Mucosa of descending colon (tissue), 3 donors: ENCODE results near the gene TEX51. TPM values are rescaled to one million over a fixed set of nuclear protein-coding genes. Genes with fewer than 3 reads are reported as not detected.

Experiments
- ATAC-seq: fragments of 200-7000 bp; cut with Tn5 transposase; one replicate; pipeline ENCODE4 v1.9.1; 2020; ENCODE audit warnings: mild to moderate bottlenecking, moderate library complexity
- DNase-seq, 3 donors: peaks; one replicate each; pipeline ENCODE4 v3.0.0-alpha.2; 2020
- H3K36me3 ChIP-seq: fragments of 200-600 bp; one replicate; pipeline ENCODE4 v1.8.0; 2021; ENCODE audit warnings: low read depth, mild to moderate bottlenecking
- H3K4me1 ChIP-seq: fragments of 200-600 bp; one replicate; pipeline ENCODE4 v1.8.0; 2021; ENCODE audit warnings: low read depth, mild to moderate bottlenecking
- H3K4me3 ChIP-seq: fragments of 200-600 bp; one replicate; pipeline ENCODE4 v1.8.0; 2021; ENCODE audit warnings: mild to moderate bottlenecking
- H3K9me3 ChIP-seq: fragments of 200-600 bp; one replicate; pipeline ENCODE4 v1.8.0; 2021; ENCODE audit warnings: mild to moderate bottlenecking
- intact Hi-C, 2 donors: fragments of 100-400 bp; cut with DNase I in 1 of 2; cut with micrococcal nuclease in 1 of 2; formaldehyde crosslinking; loops; one replicate each; pipeline versions ENCODE4 v1.11.0 to v1.11.1; 2022; cut with DNase I, micrococcal nuclease
- total RNA-seq, 3 donors: library from RNA; stranded (reverse); fragmentation: NEBNext Ultra II Directional in 2 of 3; extraction: Animal tissue kit (Norgen Biotek cat#: 25700) in 2 of 3; gene quantifications; one replicate each; pipeline versions ENCODE4 v1.2.1 to v1.2.4, GENCODE V29; 2021 to 2023
- TF ChIP-seq, protein P1 (sequence below): fragments of 200-600 bp; IDR thresholded peaks from one replicate; pipeline ENCODE4 v1.8.0; 2022; ENCODE audit warnings: antibody characterized with exemption, mild to moderate bottlenecking
- donor health status: DM: no; HTN: no; CAD: no; lungs with moderate emphysema.
- donor health status: DM: no; HTN: no; CAD: no.
- donor health status: DM: no; HTN: yes; CAD: no.

Gene TEX51
- total RNA-seq, 3 donors from 2014 or later = not detected

DNA sequence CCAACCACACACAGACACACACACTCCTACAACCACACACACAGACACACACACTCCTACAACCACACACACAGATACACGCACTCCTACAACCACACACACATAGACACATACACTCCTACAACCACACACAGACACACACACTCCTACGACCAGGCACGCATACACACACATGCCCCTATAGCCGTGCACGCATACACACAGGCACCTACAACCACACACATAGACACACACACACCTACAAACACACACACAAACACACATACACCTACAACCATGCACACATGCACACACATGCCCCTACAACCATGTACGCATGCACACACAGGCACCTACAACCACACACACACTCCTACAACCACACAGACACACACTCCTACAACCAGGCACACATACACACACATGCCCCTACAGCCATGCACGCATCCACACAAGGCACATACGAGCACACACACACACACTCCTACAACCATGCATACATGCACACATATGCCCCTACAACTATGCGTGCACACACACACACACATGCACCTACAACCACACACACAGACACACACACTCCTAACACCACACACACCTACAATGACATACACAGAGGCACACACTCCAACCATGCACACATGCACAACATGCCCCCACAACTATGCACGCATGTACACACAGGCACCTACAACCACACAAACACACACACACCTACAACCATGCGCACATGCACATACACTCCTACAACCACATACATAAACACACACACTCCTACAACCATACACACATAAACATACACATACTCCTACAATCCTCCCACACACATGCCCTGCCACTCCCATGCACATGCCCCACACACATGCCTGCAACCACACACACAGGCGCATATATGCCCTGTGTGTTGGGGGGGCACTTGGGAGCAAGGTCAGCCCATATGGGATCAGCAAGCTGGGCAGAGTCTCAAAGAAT, 19.1 kb upstream of the TEX51 start:
- TF ChIP-seq, protein P1, sequence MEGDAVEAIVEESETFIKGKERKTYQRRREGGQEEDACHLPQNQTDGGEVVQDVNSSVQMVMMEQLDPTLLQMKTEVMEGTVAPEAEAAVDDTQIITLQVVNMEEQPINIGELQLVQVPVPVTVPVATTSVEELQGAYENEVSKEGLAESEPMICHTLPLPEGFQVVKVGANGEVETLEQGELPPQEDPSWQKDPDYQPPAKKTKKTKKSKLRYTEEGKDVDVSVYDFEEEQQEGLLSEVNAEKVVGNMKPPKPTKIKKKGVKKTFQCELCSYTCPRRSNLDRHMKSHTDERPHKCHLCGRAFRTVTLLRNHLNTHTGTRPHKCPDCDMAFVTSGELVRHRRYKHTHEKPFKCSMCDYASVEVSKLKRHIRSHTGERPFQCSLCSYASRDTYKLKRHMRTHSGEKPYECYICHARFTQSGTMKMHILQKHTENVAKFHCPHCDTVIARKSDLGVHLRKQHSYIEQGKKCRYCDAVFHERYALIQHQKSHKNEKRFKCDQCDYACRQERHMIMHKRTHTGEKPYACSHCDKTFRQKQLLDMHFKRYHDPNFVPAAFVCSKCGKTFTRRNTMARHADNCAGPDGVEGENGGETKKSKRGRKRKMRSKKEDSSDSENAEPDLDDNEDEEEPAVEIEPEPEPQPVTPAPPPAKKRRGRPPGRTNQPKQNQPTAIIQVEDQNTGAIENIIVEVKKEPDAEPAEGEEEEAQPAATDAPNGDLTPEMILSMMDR = no peak
- Histone ChIP-seq H3K9me3 (peaks cover 6% of the 10 kb centered on the region), H3K4me1 (no peaks in the 10 kb centered on the region), H3K4me3 (no peak overlapping the region), H3K36me3 (no peaks in the 10 kb centered on the region)
- intact Hi-C loops = no loop called here
- DNase-seq (no peak), ATAC-seq (no peak)

DNA sequence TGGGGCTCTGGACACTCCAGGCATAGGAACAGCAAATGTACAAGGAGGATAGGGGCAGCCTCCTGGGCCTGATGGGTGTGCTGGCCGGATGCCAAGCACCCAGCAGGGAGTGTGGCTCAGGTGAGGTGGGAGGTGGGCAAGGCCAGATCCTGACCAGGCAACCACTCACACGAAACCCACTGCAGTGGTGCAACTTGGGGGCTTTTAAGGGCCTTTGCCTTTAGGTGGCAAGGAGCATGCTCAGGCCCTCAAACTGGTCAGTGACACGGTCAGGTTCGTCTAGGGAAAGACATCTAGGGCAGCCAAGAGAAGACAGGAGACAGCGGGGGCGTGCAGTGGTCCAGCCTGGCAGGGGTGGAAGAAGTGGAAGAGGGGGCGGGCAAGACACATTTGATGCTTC, 18.4 kb upstream of the TEX51 start:
- H3K36me3 ChIP-seq = no peaks in the 10 kb centered on the region
- ATAC-seq (no peak), DNase-seq (no peak)
- peaks cover 5% of the 10 kb centered on the region for H3K9me3 ChIP-seq
- H3K4me1 ChIP-seq = no peaks in the 10 kb centered on the region
- intact Hi-C loops = no loop called here
- TF ChIP-seq, protein P1 = no peak
- no peak overlapping the region for H3K4me3 ChIP-seq

DNA sequence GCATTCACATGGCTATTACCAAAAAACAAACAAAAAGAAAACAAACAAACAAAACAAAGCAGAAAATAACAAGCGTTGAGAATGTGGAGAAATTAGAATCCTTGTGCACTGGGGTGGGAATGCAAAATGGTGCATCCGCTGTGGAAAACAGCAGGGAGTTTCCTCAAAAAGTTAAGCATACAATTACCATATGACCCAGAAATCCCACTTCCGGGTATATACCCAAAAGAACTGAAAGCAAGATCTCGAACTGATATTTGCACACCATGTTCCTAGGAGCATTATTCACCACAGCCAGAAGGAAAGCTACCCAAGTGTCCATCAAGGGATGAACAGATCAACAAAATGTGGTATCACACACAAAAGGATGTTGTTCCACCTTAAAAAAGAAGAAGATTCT, 17.9 kb upstream of the TEX51 start:
- Histone ChIP-seq H3K36me3 (no peaks in the 10 kb centered on the region), H3K4me3 (no peak overlapping the region), H3K4me1 (no peaks in the 10 kb centered on the region), H3K9me3 (no peaks in the 10 kb centered on the region)
- no peak for DNase-seq
- intact Hi-C loops = no loop called here
- TF ChIP-seq, protein P1 = no peak
- ATAC-seq = no peak

DNA sequence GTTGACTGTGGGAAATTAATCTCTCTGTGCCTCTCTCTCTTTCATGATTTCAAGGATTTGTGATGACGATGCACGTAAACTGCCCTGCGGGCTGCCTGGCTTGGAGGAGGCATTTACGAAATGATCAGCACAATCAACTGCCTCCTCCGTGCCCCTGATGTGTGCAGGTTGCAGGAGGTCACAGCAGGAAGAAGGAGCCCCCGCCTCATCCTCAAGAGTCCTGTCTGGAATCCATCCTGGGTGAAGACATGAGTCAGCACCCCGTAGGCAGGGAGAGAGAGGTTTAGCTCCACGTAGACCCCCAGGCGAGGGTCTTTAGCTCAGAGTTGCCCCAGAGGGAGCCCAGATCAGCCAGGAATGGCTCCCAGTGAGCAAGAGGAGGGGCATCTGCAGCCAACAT, 17.1 kb upstream of the TEX51 start:
- Histone ChIP-seq H3K4me1 (peaks cover 6% of the 10 kb centered on the region), H3K4me3 (no peak overlapping the region), H3K36me3 (no peaks in the 10 kb centered on the region), H3K9me3 (no peaks in the 10 kb centered on the region)
- DNase-seq (no peak), ATAC-seq (no peak)
- intact Hi-C loops = no loop called here
- TF ChIP-seq, protein P1 = no peak

DNA sequence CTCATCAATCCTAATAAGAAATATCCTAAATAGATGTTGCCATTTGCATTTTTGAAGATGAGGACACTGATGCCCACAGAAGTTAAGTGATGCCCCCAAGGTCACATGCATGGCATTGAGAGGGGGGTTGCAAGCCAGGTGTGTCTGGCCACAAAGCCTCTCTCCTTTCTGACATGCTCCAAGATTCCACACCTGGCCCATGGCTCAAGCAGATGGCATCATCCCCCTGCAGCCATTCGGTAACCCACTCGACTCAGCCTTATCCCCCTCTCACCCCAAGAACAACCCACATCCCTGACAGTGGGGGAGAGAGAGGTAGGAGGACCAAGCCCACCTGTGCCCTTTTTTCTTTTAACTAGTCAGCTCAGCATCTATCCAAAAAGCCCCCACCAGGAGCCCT, 16.5 kb upstream of the TEX51 start:
- intact Hi-C loops = no loop called here
- H3K9me3 ChIP-seq = no peaks in the 10 kb centered on the region
- DNase-seq = no peak
- TF ChIP-seq, protein P1 = no peak
- no peaks in the 10 kb centered on the region for H3K36me3 ChIP-seq
- peaks cover 6% of the 10 kb centered on the region for H3K4me1 ChIP-seq
- no peak for ATAC-seq
- H3K4me3 ChIP-seq = no peak overlapping the region
